ENCODE measurements around the gene FANCE. TPM values are rescaled to one million over a fixed set of nuclear protein-coding genes. Genes with fewer than 3 reads are reported as not detected.
"Not testable (repeated sequence)": the region's sequence is repeated elsewhere in the genome, so short reads cannot be mapped to it uniquely, and the experiment has no call there.

The FANCE gene
- total RNA-seq, 2 experiments from 2014 or later = 11.7 to 13.0 TPM

DNA sequence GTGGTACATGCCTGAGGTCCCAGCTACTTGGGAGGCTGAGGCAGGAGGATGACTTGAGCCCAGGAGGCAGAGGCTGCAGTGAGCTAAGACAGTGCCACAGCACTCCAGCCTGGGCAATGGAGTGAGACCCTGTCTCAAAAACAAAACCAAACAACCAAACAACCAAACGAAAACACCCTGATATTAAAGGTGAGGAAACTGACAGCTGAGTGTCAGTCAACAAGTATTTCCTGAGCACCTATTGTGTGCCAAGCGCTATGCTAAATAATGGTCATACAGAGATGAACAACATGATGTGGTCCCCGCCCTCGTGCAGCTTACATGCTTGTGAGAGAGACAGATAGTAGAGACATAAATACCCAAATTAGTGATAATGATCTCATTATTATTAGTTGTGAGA lies 62.4 kb downstream of the FANCE start:
- DNase-seq = no peak
- H3K9me3 Mint-ChIP-seq = no peaks in the 10 kb centered on the region
- peaks cover 3% of the 10 kb centered on the region for H3K4me1 Mint-ChIP-seq
- POLR2A ChIA-PET = no interaction called here
- H3K27me3 Mint-ChIP-seq = peaks cover 23% of the 10 kb centered on the region
- no peak overlapping the region for H3K27ac Mint-ChIP-seq
- CTCF ChIA-PET = interaction anchor here (0.6 to 1.2 kb wide), 2 partner anchors 9 to 27 kb away, joined by 3 to 5 read pairs; no protein-coding TSS in a partner anchor
- H3K4me3 Mint-ChIP-seq = no peak overlapping the region
- no peaks in the 10 kb centered on the region for H3K36me3 Mint-ChIP-seq (ENCODE audit: low read depth)

DNA sequence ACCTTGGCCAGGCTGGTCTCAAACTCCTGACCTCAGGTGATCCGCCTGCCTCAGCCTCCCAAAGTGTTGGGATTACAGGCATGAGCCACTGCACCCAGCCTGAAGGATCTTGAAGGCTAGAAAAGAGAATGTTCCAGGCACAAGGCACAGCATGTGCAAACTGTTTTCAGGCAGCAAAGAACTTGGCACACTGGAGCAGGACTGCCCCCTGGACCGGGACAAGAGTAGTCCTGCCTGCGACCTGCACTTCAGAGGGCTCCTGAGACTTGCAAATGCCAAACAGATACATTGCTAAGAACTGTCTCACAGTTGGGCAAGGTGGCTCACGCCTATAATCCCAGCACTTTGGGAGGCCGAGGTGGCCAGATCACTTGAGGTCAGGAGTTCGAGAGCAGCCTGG lies 63.8 kb downstream of the FANCE start:
- H3K27ac Mint-ChIP-seq; DNase-seq; H3K36me3 Mint-ChIP-seq (ENCODE audit: low read depth); H3K4me1 Mint-ChIP-seq; H3K9me3 Mint-ChIP-seq; H3K4me3 Mint-ChIP-seq; POLR2A ChIA-PET: not testable (repeated sequence)
- H3K27me3 Mint-ChIP-seq = peaks cover 16% of the 10 kb centered on the region
- CTCF ChIA-PET = interaction anchor here (0.6 kb wide), 1 partner anchor 237 kb away, joined by 3 read pairs; no protein-coding TSS in a partner anchor

Small RNA genes within 50 kb of the gene (microRNA-seq; reads per million reads assigned to microRNA genes)
- 0.63 reads per million for gene MIR7111 (ENCODE audit: borderline microRNAs expressed, borderline replicate concordance)

Other genes starting within 250 kb of the FANCE start
- not detected for gene SCUBE3, start 238.4 kb upstream of the FANCE start, total RNA-seq
- 10 to 100 TPM; 41.1 to 42.4 TPM for gene ZNF76, start 192.6 kb upstream of the FANCE start, total RNA-seq
- gene DEF6, start 154.5 kb upstream of the FANCE start, total RNA-seq = 100 to 1,000 TPM; 186 to 219 TPM
- gene PPARD, start 109.8 kb upstream of the FANCE start, total RNA-seq = 10 to 100 TPM; 24.4 to 25.8 TPM
- 1,000 to 10,000 TPM; 1,411 to 1,499 TPM for gene RPL10A, start 16.1 kb downstream of the FANCE start, total RNA-seq
- under 1 TPM; 0.07 to 0.12 TPM for gene TEAD3, start 44.7 kb downstream of the FANCE start, total RNA-seq
- not detected for gene TULP1, start 60.6 kb downstream of the FANCE start, total RNA-seq
- gene FKBP5, start 236.6 kb downstream of the FANCE start, total RNA-seq = 100 to 1,000 TPM in 1 of 2 experiments, 10 to 100 TPM in 1; 94.2 to 100 TPM